T-helper 2 cell treated with Interferon-gamma antibody and Interleukin-4, amounts not matched to agents 100 ng/mL and 5 ng/mL, for 36 hours (primary cell): Measurements from ENCODE around the gene MELTF. TPM values are rescaled to one million over a fixed set of nuclear protein-coding genes. Genes with fewer than 3 reads are reported as not detected.

Experiments
- intact Hi-C: fragments of 100-400 bp; cut with micrococcal nuclease; formaldehyde crosslinking; loops from one replicate; pipeline ENCODE4 v1.15.1; 2023
- total RNA-seq: library from RNA; stranded (reverse); gene quantifications from 2 replicates; pipeline ENCODE4 v1.2.3, GENCODE V29; 2022

MELTF gene
- total RNA-seq, 1 donor from 2014 or later, result 9.0 TPM

GRCh38 chr3:197010556-197011351 is 18.9 kb downstream of the MELTF start:
- intact Hi-C loops, result no loop called here

- intact Hi-C loops, result no loop called here
Observed at GRCh38 chr3:197009532-197010019, 20.0 kb downstream of the MELTF start.

GRCh38 chr3:197008436-197009209 is 21.0 kb downstream of the MELTF start:
- intact Hi-C loops, result no loop called here

- intact Hi-C loops, result no loop called here
Observed at GRCh38 chr3:197007953-197008352, 21.7 kb downstream of the MELTF start.

- intact Hi-C loops, result no loop called here
Observed at GRCh38 chr3:197007296-197007940, 22.2 kb downstream of the MELTF start.

GRCh38 chr3:197006860-197007259 is 22.8 kb downstream of the MELTF start:
- intact Hi-C loops, result no loop called here

- intact Hi-C loops, result no loop called here
Observed at GRCh38 chr3:197006446-197006845, 23.2 kb downstream of the MELTF start.

GRCh38 chr3:197003461-197004385 is 25.9 kb downstream of the MELTF start:
- intact Hi-C loops, result loop anchor here (1.0 to 5.0 kb wide), 4 partner anchors 26 to 789 kb away; partner anchors contain the start of genes LRCH3, MELTF and NCBP2

- intact Hi-C loops, result loop anchor here (1.0 to 5.0 kb wide), 4 partner anchors 26 to 789 kb away; partner anchors contain the start of genes LRCH3, MELTF and NCBP2
Observed at GRCh38 chr3:197002701-197003454, 26.7 kb downstream of the MELTF start.

GRCh38 chr3:197001972-197002700 is 27.5 kb downstream of the MELTF start:
- intact Hi-C loops, result loop anchor here (2.0 to 5.0 kb wide), 2 partner anchors 59 to 790 kb away; partner anchors contain the start of genes LRCH3 and NCBP2

GRCh38 chr3:197001106-197001971 is 28.3 kb downstream of the MELTF start:
- intact Hi-C loops, result loop anchor here (5.0 kb wide), 1 partner anchor 791 kb away; the partner anchor contains the start of gene LRCH3

- intact Hi-C loops, result loop anchor here (5.0 kb wide), 1 partner anchor 792 kb away; the partner anchor contains the start of gene LRCH3
Observed at GRCh38 chr3:197000211-197000610, 29.4 kb downstream of the MELTF start.

GRCh38 chr3:196998966-196999760 is 30.5 kb downstream of the MELTF start:
- intact Hi-C loops, result no loop called here

- intact Hi-C loops, result no loop called here
Observed at GRCh38 chr3:196997311-196997710, 32.3 kb downstream of the MELTF start.

GRCh38 chr3:196996454-196997265 is 33.0 kb downstream of the MELTF start:
- intact Hi-C loops, result no loop called here
